Breast epithelium (tissue), 3 donors: ENCODE measurements around the gene FOLR1.

ENCODE experiments used
- POLR2A ChIP-seq: fragments of 450-650 bp; IDR thresholded peaks from one replicate; pipeline ENCODE4 v1.6.1; 2016; ENCODE audit warnings: antibody characterized with exemption, mild to moderate bottlenecking, moderate library complexity
- POLR2AphosphoS5 ChIP-seq, 3 donors: sonication (generic); formaldehyde crosslinking; IDR thresholded peaks; one replicate each; pipeline ENCODE4 v1.6.1; 2017; ENCODE audit warnings: antibody characterized with exemption in 3 of 3
- TF ChIP-seq, protein P1 (sequence below), 3 donors: fragments of 450-650 bp; IDR thresholded peaks; one replicate each; pipeline ENCODE4 v1.5.1; 2016 to 2017; ENCODE audit warnings: antibody characterized with exemption in 3 of 3, mild to moderate bottlenecking in 3 of 3, moderate library complexity in 3 of 3

DNA sequence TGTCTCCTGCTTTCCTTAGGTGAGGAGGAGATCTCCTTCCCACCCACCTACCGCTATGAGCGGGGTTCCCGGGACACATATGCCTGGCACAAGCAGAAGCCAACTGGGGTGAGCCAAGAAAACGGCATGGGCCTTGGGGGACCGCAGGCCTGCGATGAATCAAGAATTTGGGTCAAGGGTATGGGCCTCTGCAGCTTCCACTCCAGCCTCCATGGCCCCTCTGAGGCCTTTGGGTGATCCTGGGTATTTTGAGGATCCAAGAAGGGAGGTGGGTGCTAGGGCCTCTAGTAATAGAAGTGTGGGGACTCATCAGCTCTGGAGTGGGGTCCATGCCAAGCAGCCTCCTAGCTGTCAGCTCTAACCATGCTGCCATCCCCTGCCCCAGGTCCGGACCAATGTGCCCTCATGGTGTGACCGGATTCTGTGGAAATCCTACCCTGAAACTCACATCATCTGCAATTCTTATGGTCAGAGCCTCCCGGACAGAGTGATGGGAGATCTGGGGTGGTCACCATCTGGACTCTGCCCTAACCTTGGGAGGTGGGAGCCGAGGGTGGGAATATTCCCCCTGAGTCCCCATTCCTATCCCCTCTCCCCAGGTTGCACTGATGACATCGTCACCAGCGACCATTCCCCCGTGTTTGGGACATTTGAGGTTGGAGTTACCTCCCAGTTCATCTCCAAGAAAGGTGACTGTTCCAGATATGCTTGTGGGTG, 41.3 kb downstream of the FOLR1 start:
- TF ChIP-seq, protein P1, sequence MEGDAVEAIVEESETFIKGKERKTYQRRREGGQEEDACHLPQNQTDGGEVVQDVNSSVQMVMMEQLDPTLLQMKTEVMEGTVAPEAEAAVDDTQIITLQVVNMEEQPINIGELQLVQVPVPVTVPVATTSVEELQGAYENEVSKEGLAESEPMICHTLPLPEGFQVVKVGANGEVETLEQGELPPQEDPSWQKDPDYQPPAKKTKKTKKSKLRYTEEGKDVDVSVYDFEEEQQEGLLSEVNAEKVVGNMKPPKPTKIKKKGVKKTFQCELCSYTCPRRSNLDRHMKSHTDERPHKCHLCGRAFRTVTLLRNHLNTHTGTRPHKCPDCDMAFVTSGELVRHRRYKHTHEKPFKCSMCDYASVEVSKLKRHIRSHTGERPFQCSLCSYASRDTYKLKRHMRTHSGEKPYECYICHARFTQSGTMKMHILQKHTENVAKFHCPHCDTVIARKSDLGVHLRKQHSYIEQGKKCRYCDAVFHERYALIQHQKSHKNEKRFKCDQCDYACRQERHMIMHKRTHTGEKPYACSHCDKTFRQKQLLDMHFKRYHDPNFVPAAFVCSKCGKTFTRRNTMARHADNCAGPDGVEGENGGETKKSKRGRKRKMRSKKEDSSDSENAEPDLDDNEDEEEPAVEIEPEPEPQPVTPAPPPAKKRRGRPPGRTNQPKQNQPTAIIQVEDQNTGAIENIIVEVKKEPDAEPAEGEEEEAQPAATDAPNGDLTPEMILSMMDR (IDR thresholded peaks at IDR 0.05) = no peak
- TF ChIP-seq POLR2AphosphoS5 (IDR thresholded peaks at IDR 0.05) (no peak), POLR2A (no peak)
